VCaP (cell line): ENCODE data around the gene ELF2.
"Not testable (repeated sequence)": the region's sequence is repeated elsewhere in the genome, so short reads cannot be mapped to it uniquely, and the experiment has no call there.

ENCODE experiments used
- H3K27ac ChIP-seq: fragments of 450-650 bp; 2 replicates; pipeline ENCODE4 v1.5.1; 2017
- TF ChIP-seq, protein P1 (sequence below): fragments of 450-650 bp; conservative IDR thresholded peaks from 2 replicates; pipeline ENCODE4 v1.5.1; 2017; ENCODE audit warnings: mild to moderate bottlenecking, moderate library complexity

ELF2 gene

GRCh38 chr4:139177049-139177868 is at the start of gene ELF2:
TSS of gene ELF2 (minus strand) at chr4:139177218. CDS start at chr4:139137701, 39,517 bp downstream.
- peak within 1 kb of the TSS; percentile 96 for H3K27ac ChIP-seq
- TF ChIP-seq, protein P1, sequence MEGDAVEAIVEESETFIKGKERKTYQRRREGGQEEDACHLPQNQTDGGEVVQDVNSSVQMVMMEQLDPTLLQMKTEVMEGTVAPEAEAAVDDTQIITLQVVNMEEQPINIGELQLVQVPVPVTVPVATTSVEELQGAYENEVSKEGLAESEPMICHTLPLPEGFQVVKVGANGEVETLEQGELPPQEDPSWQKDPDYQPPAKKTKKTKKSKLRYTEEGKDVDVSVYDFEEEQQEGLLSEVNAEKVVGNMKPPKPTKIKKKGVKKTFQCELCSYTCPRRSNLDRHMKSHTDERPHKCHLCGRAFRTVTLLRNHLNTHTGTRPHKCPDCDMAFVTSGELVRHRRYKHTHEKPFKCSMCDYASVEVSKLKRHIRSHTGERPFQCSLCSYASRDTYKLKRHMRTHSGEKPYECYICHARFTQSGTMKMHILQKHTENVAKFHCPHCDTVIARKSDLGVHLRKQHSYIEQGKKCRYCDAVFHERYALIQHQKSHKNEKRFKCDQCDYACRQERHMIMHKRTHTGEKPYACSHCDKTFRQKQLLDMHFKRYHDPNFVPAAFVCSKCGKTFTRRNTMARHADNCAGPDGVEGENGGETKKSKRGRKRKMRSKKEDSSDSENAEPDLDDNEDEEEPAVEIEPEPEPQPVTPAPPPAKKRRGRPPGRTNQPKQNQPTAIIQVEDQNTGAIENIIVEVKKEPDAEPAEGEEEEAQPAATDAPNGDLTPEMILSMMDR, result no peak

- TF ChIP-seq, protein P1, result no peak
- no peak overlapping the region for H3K27ac ChIP-seq
These were observed 46.8 kb upstream of the ELF2 start for GRCh38 chr4:139223682-139224317.

DNA sequence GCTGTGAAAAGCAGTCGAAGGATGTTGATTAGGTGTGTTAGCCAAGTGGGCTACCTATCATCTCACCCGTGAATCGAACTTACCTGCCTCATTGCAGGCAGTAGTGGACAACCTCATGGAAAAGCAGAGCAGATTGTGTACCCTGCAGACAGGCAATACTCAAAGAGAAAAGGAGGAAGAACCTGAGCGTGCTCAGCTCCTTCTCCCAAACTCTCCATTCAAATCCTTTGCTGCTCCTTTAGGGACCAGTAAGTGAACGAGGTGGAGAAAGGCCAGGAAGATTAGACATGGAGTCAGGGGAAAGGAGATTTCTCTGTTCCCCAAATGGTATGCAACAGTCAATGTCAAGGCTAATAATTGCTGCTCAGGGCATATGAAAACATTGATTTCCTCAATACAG is 45.2 kb upstream of the ELF2 start:
- TF ChIP-seq, protein P1, result no peak
- H3K27ac ChIP-seq, result no peak overlapping the region

DNA sequence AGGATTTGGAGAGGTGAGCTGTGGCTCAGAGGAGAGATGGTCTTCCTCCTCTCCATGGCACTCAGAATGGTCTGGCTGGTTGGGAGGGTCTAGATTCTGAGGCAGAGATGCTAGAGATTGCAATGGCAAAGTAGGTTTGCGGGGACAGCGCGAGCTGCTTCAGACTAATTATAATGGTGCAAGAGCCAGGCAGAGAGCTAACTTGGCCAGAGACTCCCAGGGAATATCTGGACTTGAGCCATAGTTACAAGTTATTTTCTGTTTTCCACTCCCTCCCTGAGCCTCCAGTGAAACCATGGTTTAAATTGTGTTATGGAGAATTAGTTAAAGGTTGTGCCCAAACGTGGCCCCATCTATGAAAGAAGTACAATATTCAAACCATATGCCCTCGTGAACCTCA is 44.7 kb upstream of the ELF2 start:
- H3K27ac ChIP-seq, result no peak overlapping the region
- TF ChIP-seq, protein P1, result no peak

DNA sequence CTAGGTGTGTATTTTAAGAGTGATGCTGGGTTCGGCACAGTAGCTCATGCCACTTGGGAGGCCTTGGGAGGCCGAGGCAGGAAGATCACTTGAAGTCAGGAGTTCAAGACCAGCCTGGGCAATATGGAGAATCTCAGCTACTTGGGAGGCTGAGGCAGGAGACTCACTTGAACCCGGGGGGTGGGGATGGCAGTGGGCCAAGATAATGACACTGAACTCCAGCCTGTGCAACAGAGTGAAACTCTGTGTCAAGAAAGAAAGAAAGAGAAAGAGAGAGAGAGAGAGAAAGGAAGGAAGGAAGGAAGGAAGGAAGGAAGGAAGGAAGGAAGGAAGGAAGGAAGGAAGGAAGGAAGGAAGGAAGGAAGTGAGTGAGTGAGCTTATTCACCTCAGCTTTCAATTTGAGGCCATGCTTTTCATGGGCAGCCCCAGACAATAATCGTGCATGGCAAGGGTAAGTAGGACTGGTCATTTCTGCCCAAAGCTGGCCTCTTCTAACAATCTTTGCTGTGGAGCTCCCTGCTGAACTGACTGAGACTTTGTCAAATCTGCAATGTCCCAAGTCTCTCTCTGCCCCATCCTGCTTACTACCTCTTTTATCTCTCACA is 42.5 kb upstream of the ELF2 start:
- TF ChIP-seq, protein P1, result no peak
- no peak overlapping the region for H3K27ac ChIP-seq

- no peak overlapping the region for H3K27ac ChIP-seq
- TF ChIP-seq, protein P1, result no peak
These were observed 37.1 kb upstream of the ELF2 start for GRCh38 chr4:139214039-139214534.

- not testable (repeated sequence) for H3K27ac ChIP-seq
These were observed 36.6 kb upstream of the ELF2 start for GRCh38 chr4:139213633-139214032.
